B cell (primary cell): ENCODE measurements around the gene FGF11. TPM values are rescaled to one million over a fixed set of nuclear protein-coding genes. Genes with fewer than 3 reads are reported as not detected.
"Not testable (repeated sequence)": the region's sequence is repeated elsewhere in the genome, so short reads cannot be mapped to it uniquely, and the experiment has no call there.

ENCODE experiments used
- ATAC-seq: fragments of 200-7000 bp; cut with Tn5 transposase; one replicate; pipeline ENCODE4 v1.10.0; 2021; ENCODE audit warnings: low read depth, mild to moderate bottlenecking, moderate number of reproducible peaks, moderate library complexity
- CTCF ChIA-PET: fragments of 350-600 bp; sonication (Branson Sonifier 250); formaldehyde crosslinking; loops from one replicate; lab custom pipeline; 2021; ENCODE audit warnings: antibody characterized with exemption, inconsistent platforms; lab: Charles Lee
- POLR2A ChIA-PET: fragments of 350-600 bp; sonication (Branson Sonifier 250); formaldehyde crosslinking; loops from one replicate; lab custom pipeline; 2021; ENCODE audit warnings: antibody characterized with exemption; lab: Charles Lee
- DNase-seq: peaks from one replicate; pipeline ENCODE4 v3.0.0; 2013
- H2AFZ ChIP-seq: 2 replicates; pipeline ENCODE4 v1.6.1; 2012; ENCODE audit warnings: mild to moderate bottlenecking, low read depth, low read length; ENCODE audit not compliant: insufficient read depth, poor library complexity, severe bottlenecking
- H3K27ac ChIP-seq, 2 donors: 1 replicate in 1 of 2; 2 replicates in 1 of 2; pipeline ENCODE4 v1.5.1; 2012 to 2013; ENCODE audit warnings: low read length in 2 of 2, mild to moderate bottlenecking in 2 of 2, moderate library complexity in 1 of 2
- H3K27me3 ChIP-seq, 4 experiments: fragments of 200-600 bp in 1 of 4; sonication (generic) in 1 of 4; replicated peaks in 1 of 4; 1 replicate in 2 of 4; 2 replicates in 2 of 4; pipeline versions ENCODE4 v1.6.1 to v1.7.0; 2013 to 2016; ENCODE audit warnings: low read length in 3 of 4, mild to moderate bottlenecking in 2 of 4, mixed read lengths in 1 of 4, moderate library complexity in 1 of 4; ENCODE audit not compliant: insufficient read depth in 4 of 4, control insufficient read depth in 3 of 4; ENCODE audit errors: control extremely low read depth in 1 of 4
- H3K36me3 ChIP-seq, 2 experiments: replicated peaks in 1 of 2; 1 replicate in 1 of 2; 2 replicates in 1 of 2; pipeline versions ENCODE4 v1.6.1 to v1.7.1; 2013; ENCODE audit warnings: low read length in 1 of 2; ENCODE audit not compliant: insufficient read depth in 2 of 2, control insufficient read depth in 1 of 2; ENCODE audit errors: control extremely low read depth in 1 of 2, extremely low read depth in 1 of 2
- H3K4me1 ChIP-seq, 2 donors: fragments of 200-600 bp in 1 of 2; sonication (generic) in 1 of 2; 1 replicate in 1 of 2; 2 replicates in 1 of 2; pipeline versions ENCODE4 v1.5.1 to v1.6.1; 2013 to 2017; ENCODE audit warnings: low read length in 2 of 2; ENCODE audit not compliant: control insufficient read depth in 2 of 2, insufficient read depth in 2 of 2
- H3K4me2 ChIP-seq: replicated peaks from 2 replicates; pipeline ENCODE3; 2012; ENCODE audit warnings: mild to moderate bottlenecking, low read depth, low read length; ENCODE audit not compliant: poor library complexity, severe bottlenecking
- H3K4me3 ChIP-seq, 5 experiments: fragments of 200-600 bp in 1 of 5; sonication (generic) in 1 of 5; 1 replicate in 3 of 5; 2 replicates in 2 of 5; pipeline versions ENCODE4 v1.5.1 to v1.7.0; 2011 to 2016; ENCODE audit warnings: low read length in 4 of 5, mild to moderate bottlenecking in 4 of 5, low read depth in 2 of 5, control low read depth in 1 of 5, moderate library complexity in 1 of 5; ENCODE audit not compliant: insufficient read depth in 1 of 5; ENCODE audit errors: control extremely low read depth in 1 of 5, extremely low read depth in 1 of 5
- H3K79me2 ChIP-seq: fragments of 200-600 bp; sonication (generic); one replicate; pipeline ENCODE4 v1.6.0; 2016; ENCODE audit warnings: low read length; ENCODE audit not compliant: control insufficient read depth, insufficient read depth
- H3K9ac ChIP-seq: fragments of 200-600 bp; sonication (generic); 2 replicates; pipeline ENCODE4 v1.6.1; 2017; ENCODE audit warnings: mild to moderate bottlenecking, low read length, moderate library complexity
- H3K9me3 ChIP-seq, 3 donors: one replicate each; pipeline versions ENCODE4 v1.6.1 to v1.7.1; 2013; ENCODE audit warnings: low read length in 2 of 3; ENCODE audit not compliant: control insufficient read depth in 2 of 3, insufficient read depth in 1 of 3; ENCODE audit errors: control extremely low read depth in 1 of 3
- H4K20me1 ChIP-seq: 2 replicates; pipeline ENCODE4 v1.6.0; 2012; ENCODE audit warnings: mild to moderate bottlenecking, low read length; ENCODE audit not compliant: insufficient read depth, control insufficient read depth, poor library complexity, severe bottlenecking
- H3K27ac Mint-ChIP-seq: one replicate; pipeline ENCODE4 v1.8.0; 2021; ENCODE audit warnings: mixed read lengths
- H3K27me3 Mint-ChIP-seq: one replicate; pipeline ENCODE4 v1.8.0; 2021; ENCODE audit warnings: mixed read lengths
- H3K4me1 Mint-ChIP-seq: one replicate; pipeline ENCODE4 v1.8.0; 2021; ENCODE audit warnings: mixed read lengths
- H3K4me3 Mint-ChIP-seq: one replicate; pipeline ENCODE4 v1.8.0; 2021; ENCODE audit warnings: mixed read lengths
- H3K9me3 Mint-ChIP-seq: one replicate; pipeline ENCODE4 v1.8.0; 2022; ENCODE audit warnings: mixed read lengths; ENCODE audit not compliant: insufficient read depth
- CTCF ChIP-seq: fragments of 200-600 bp; IDR thresholded peaks from one replicate; pipeline ENCODE4 v1.8.0; 2022; ENCODE audit warnings: antibody characterized with exemption, mild to moderate bottlenecking
- EZH2 ChIP-seq: IDR thresholded peaks from 2 replicates; pipeline ENCODE4 v1.6.1; 2012; ENCODE audit warnings: borderline replicate concordance, low read depth, mild to moderate bottlenecking, moderate library complexity, low read length; ENCODE audit not compliant: insufficient read depth, poor library complexity, severe bottlenecking
- WGBS: methylation state at CpG from one replicate; pipeline ENCODE4 v1.1.5; 2013; ENCODE audit warnings: missing lambda C conversion rate; ENCODE audit not compliant: insufficient coverage; 5-methylcytosine and 5-hydroxymethylcytosine counted together
- intact Hi-C: fragments of 100-400 bp; cut with micrococcal nuclease; formaldehyde crosslinking; loops from one replicate; pipeline ENCODE4 v1.10.0; 2022
- polyA plus RNA-seq: library from polyadenylated mRNA; depleted of rRNA; stranded (reverse); fragments of >200 nt; gene quantifications from 2 replicates; pipeline ENCODE4 v1.2.3, GENCODE V29; 2012
- total RNA-seq, 2 donors: library from RNA; stranded (reverse); fragments of 120-200 nt in 1 of 2; gene quantifications; 1 replicate in 1 of 2; 2 replicates in 1 of 2; pipeline versions ENCODE4 v1.2.3 to v1.2.4, GENCODE V29; 2013 to 2022

FGF11 gene
- total and polyA plus RNA-seq, 2 donors (not counting 1 experiment from before 2014, with no cell fraction given) = 2.7 to 4.6 TPM

DNA sequence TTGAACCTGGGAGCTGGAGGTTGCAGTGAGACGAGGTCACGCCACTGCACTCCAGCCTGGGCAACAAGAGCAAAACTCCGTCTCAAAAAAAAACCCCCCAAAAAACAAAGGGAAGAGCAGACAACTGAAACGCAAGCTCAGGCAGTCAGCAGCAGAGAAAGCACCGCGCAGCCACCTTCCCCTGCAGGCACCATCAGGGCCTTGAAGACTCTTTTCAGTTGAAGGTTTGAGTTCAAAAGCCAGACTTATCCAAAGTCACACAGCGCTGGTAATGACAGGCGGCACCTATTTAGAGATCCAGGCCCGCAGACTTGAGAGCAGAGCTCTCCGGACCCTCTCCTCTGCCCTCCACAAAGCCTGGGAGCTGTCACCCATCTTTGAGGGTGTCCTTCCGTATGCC lies 29.0 kb downstream of the FGF11 start:
- H3K9me3 Mint-ChIP-seq = no peaks in the 10 kb centered on the region
- Histone ChIP-seq H2AFZ (no peak overlapping the region), H3K9ac (no peak overlapping the region), H3K36me3 (peaks cover 0 to 23% of the 10 kb centered on the region in 2 experiments), H3K79me2 (peaks cover 45% of the 10 kb centered on the region), H4K20me1 (peaks cover 51% of the 10 kb centered on the region), H3K27me3 (no peaks in the 10 kb centered on the region), H3K27ac (no peak overlapping the region), H3K4me2 (no peak overlapping the region), H3K4me3 (no peak overlapping the region), H3K4me1 (peaks cover 8 to 21% of the 10 kb centered on the region in 2 donors), H3K9me3 (no peaks in the 10 kb centered on the region)
- ATAC-seq (no peak), DNase-seq (no peak)
- peaks cover 27% of the 10 kb centered on the region for H3K4me1 Mint-ChIP-seq
- H3K27ac Mint-ChIP-seq = no peak overlapping the region
- TF ChIP-seq EZH2 = no peak
- TF ChIP-seq CTCF = no peak
- 92% methylated on average over 9 of the region's 11 CpGs for WGBS
- no peak overlapping the region for H3K4me3 Mint-ChIP-seq
- ChIA-PET POLR2A (no interaction called here), CTCF (interaction anchor here (0.7 kb wide), 1 partner anchor 18 kb away, joined by 3 read pairs; no protein-coding TSS in a partner anchor)
- H3K27me3 Mint-ChIP-seq = no peaks in the 10 kb centered on the region
- intact Hi-C loops = no loop called here

DNA sequence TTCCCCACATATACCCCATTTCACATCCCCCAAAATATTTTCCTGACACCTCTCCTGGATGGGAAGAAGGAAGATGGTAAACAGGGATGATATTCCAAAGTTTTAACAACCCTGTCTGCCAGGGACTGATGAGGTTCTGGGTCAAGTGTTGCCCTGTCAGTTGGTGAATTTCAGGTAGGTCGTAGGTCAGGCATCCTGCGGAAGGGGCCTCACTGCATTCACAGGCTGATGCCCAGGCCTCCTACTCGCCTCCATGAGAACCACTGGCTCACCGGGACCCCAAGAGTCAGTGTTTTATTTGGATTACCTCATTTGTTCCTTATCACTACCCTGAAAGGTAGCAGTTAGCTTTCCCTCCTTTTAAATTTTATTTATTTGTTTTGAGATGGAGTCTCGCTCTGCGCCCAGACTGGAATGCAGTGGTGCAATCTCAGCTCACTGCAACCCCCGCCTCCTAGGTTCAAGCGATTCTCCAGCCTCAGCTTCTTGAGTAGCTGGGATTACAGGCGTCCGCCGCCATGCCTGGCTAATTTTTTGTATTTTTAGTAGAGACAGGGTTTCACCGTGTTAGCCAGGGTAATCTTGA lies 29.6 kb downstream of the FGF11 start:
- ATAC-seq (no peak), DNase-seq (no peak)
- no peaks in the 10 kb centered on the region for H3K27me3 Mint-ChIP-seq
- no peak overlapping the region for H3K27ac ChIP-seq
- H3K27ac Mint-ChIP-seq = no peak overlapping the region
- H3K4me1 ChIP-seq = peaks cover 8 to 21% of the 10 kb centered on the region in 2 donors
- H2AFZ ChIP-seq = no peak overlapping the region
- no peak overlapping the region for H3K4me2 ChIP-seq
- H4K20me1 ChIP-seq = peaks cover 57% of the 10 kb centered on the region
- peaks cover 0 to 18% of the 10 kb centered on the region in 2 experiments for H3K36me3 ChIP-seq
- H3K9me3 Mint-ChIP-seq = no peaks in the 10 kb centered on the region
- ChIA-PET CTCF (no interaction called here), POLR2A (no interaction called here)
- no peaks in the 10 kb centered on the region for H3K9me3 ChIP-seq
- no peak for TF ChIP-seq EZH2
- no peak for TF ChIP-seq CTCF
- H3K4me3 Mint-ChIP-seq = no peak overlapping the region
- H3K27me3 ChIP-seq = no peaks in the 10 kb centered on the region
- peaks cover 51% of the 10 kb centered on the region for H3K79me2 ChIP-seq
- intact Hi-C loops = no loop called here
- no peak overlapping the region for H3K4me3 ChIP-seq
- 84% methylated on average over 11 of the region's 12 CpGs for WGBS
- peaks cover 27% of the 10 kb centered on the region for H3K4me1 Mint-ChIP-seq
- no peak overlapping the region for H3K9ac ChIP-seq

GRCh38 chr17:7469843-7470242 lies 30.5 kb downstream of the FGF11 start:
- H3K27ac ChIP-seq, H3K9me3 ChIP-seq, CTCF ChIA-PET, H3K27ac Mint-ChIP-seq, intact Hi-C loops, H3K9me3 Mint-ChIP-seq, ATAC-seq, H3K9ac ChIP-seq, H3K4me3 Mint-ChIP-seq, H2AFZ ChIP-seq, H3K27me3 ChIP-seq, H3K4me3 ChIP-seq, H3K4me2 ChIP-seq, H3K27me3 Mint-ChIP-seq, DNase-seq: not testable (repeated sequence)
- peaks cover 59% of the 10 kb centered on the region for H3K79me2 ChIP-seq
- 100% methylated on average over 3 of the region's 12 CpGs for WGBS
- H4K20me1 ChIP-seq = peaks cover 66% of the 10 kb centered on the region
- peaks cover 0 to 15% of the 10 kb centered on the region in 2 experiments for H3K36me3 ChIP-seq
- H3K4me1 Mint-ChIP-seq = peaks cover 30% of the 10 kb centered on the region
- POLR2A ChIA-PET = interaction anchor here (0.9 kb wide), 1 partner anchor 13 kb away, joined by 3 read pairs; no protein-coding TSS in a partner anchor
- peaks cover 8 to 21% of the 10 kb centered on the region in 2 donors for H3K4me1 ChIP-seq
